HG03571 (cell line): ENCODE measurements around the gene MMP25.

Source experiments
- ATAC-seq: cut with Tn5 transposase; IDR thresholded peaks from one replicate; pipeline ENCODE4 v1.9.1; 2021; ENCODE audit not compliant: unreplicated experiment

The MMP25 gene

DNA sequence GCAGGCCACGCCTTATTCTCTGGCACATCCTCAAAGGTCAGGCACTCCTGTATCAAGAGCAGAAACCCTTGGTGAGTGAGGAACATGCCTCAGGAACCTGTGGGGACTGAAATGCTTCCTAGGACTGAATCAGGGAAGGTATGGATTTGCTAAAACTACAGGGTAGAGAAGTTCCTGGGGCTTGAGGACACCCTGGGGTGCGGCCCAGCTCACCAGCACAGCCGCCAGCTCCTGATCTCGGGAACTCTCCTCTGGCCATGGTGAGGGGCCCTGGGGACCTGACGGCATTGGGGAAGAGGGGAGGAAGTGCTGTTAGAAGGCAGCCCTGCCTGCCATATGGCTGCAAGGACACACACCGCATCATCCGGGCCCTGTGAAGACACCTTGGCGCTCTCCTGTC lies 45.2 kb downstream of the MMP25 start:
- no peak for ATAC-seq

DNA sequence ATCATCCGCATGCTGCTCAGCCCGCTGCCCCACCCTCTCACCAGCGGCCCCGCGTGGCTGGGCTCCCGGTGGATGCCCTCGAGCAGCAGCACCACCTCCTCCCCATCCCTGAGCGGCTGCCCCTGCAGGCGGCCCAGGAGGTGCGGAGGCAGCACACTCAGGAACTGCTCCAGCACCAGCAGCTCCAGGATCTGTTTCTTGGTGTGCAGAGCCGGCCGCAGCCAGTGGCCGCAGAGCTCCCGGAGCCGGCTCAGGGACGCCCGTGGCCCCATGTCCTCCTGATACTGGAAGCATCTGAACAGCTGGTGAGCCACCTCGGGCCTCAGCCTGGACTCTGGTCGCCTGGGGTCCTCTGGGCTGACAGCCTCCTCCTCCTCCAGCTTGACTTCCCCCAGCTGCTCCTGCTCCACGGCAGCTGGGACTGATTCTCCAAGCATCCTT lies 46.2 kb downstream of the MMP25 start:
- no peak for ATAC-seq

DNA sequence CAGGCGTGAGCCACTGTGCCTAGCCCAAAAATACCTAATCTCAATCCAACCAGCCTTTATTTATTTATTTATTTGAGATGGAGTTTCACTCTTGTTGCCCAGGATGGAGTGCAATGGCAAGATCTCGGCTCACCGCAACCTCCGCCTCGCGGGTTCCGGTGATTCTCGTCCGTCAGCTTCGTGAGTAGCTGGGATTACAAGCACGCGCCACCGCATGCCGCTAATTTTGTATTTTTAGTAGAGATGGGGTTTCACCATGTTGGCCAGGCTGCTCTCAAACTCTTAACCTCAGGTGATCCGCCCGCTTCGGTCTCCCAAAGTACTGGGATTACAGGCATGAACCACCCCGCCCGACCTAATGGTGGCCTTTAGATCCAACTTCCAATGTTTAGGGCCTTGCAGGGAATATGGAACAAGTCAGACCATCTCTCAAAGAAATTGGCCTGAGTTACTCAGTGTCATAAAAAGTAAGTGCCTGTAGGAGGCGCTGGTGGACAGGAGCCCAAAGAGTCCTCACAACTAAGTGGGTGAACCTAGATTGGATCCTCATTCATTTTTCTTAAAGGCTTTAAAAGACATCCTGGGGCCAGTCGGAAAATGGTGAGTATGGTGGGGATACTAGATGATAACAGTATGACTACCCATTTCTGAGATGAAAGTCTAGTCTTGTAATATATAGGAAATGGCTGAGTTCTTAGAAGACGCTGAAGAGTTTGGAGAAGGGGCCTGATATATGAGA lies 48.1 kb downstream of the MMP25 start:
- no peak for ATAC-seq

DNA sequence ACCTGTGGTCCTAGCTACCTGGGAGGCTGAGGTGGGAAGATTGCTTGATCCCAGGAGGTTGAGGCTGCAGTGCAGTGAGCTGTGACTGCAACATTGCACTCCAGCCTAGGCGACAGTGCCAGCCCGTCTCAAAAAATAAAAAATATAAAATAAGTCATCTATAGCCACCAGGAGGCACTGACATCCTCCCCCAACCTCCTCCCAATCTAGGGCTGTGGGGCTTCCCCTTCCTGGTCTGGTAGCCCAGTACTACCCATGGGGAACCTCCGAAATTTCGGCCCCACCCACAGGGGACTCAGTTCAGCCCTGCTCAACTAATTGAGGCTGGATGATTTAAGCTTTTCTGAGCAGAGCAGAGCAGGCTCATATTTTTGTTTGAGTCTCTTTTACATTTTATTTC lies 49.5 kb downstream of the MMP25 start:
- ATAC-seq, result no peak

DNA sequence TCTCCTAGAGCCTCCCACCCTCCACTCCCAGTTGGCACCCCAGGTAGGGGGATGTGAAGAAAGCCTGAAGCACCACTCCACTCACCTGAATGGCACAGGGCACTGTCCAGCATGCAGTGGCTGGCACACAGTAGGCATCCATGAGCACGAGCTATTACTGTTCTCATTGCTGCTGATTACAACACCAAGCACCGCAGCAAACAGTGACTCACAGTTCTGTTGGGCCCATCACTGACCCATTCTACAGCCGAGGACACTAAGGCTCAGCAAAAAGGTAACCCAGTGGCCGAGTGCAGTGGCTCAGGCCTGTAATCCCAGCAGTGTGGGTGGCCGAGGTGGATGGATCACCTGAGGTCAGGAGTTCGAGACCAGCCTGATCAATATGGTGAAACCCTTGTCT lies 50.0 kb downstream of the MMP25 start:
- ATAC-seq, result no peak

DNA sequence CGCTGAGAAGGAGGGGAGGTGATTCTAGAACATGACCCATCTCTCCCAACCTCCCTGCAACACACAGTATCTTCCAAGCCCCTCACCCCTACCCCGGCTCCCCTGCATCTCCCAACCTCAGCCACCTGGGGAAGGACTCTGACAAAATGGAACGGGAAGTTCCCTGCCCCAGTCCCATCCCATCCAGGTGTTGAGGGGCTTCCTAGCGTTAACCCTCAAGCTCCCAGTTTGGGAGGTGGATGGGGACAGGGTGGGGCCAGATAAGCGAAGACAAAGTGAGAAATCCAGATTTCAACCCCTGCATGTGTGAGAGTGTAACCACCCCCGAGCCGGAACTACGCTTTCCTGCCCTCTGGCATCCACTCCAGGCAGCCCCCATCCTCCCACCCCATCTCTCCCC lies 50.9 kb downstream of the MMP25 start:
- ATAC-seq, result no peak

DNA sequence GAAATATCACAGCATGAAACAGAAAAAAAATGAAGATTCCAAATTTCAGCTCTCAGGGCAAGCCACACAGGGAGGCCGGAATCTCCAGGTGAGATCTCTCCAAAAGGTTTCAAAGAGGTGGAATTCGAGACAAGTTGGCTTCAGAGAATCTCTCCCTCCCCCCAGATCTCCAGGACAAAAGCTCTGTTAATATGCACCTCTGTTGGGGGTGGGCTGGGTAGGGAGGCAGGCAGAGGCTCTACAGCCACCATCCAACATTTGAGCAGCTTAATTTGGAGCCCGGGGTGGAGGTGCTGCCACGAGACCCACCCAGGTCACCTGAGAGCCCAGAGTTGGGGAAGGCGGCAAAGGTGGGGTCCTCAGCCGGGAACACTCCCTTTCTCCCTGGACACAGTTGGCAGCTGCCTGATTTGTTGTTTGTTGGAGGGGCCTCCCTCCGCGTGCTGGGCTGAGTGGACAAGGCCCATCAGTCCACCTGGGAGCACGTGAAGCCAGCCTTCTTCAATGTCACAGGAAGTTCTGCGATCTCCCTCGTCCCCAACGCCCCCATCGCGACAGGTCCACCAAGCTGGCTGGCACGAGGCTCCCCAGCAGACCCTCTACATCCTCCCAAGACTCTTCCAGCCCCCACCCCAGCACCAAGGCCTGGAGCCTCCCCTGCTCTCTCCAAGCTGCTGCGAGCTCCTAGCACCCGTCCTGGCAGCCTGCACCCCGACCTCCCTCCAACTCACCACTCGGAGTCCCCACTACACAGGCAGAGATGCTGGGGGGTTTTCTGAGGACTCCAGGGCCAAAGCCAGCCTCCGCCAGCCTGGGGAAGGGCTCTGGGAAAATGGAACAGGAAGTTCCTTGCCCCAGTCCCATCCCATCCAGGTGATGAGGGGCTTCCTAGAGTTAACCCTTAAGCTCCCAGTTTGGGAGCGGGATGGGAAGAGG lies 52.4 kb downstream of the MMP25 start, which contains the start of gene ZSCAN10:
TSS of gene ZSCAN10 (minus strand) at position 836 of the 936 bp plus-strand sequence. CDS start 6,357 bp downstream, outside the sequence.
- no peak for ATAC-seq

DNA sequence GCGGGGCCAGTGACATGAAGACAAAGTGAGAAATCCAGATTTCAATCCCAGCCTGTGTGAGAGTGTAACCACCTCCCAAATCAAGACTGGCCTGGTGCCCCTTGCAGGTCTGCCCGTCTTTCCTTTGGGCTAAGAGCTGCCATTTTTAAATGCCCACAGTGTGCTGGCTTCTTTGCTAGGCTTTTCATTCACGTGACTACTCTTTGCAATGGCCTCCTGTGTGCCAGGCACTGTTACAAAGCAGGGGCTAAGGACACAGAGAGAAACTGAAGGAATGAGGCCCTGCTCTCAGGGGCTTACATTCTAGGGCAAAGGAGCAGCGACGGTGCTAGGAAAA lies 53.0 kb downstream of the MMP25 start:
- no peak for ATAC-seq

DNA sequence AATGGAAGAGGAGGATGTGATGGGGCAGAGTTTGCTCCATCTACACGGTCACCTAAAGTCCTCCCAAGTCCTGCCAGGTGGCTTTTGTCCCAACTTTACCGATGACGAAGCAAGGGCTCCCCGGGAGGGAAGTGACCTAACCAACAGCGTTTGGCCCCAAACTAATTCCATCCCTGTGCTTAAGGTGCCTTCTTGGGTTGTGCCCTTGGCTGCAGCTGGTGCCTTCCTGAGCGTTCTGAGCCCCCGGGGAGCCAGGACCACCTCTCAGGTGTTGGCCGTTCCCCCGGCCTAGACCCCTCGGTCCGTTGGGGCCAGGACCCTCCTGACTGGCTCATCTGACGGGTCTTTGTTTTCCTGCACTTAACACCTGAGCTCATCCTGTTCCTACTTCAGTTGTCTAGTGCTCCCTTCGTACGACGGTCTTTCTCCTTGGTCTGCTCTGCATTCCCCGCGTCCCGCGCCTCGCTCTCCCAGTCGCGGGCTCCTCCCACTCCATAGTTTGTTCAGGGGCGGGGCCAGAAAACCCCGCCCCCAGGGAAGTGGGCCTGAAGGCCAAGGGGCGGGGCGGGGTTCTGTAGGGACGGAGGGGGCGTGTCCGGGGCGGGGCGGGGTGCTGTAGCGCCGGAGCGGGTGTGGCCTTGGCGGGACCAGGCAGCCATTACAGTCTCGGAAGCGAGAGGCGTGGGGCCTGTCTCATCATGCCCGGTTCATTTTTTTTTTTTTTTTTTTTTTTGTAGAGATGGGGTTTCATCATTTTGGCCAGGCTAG lies 53.6 kb downstream of the MMP25 start:
- ATAC-seq, result no peak

DNA sequence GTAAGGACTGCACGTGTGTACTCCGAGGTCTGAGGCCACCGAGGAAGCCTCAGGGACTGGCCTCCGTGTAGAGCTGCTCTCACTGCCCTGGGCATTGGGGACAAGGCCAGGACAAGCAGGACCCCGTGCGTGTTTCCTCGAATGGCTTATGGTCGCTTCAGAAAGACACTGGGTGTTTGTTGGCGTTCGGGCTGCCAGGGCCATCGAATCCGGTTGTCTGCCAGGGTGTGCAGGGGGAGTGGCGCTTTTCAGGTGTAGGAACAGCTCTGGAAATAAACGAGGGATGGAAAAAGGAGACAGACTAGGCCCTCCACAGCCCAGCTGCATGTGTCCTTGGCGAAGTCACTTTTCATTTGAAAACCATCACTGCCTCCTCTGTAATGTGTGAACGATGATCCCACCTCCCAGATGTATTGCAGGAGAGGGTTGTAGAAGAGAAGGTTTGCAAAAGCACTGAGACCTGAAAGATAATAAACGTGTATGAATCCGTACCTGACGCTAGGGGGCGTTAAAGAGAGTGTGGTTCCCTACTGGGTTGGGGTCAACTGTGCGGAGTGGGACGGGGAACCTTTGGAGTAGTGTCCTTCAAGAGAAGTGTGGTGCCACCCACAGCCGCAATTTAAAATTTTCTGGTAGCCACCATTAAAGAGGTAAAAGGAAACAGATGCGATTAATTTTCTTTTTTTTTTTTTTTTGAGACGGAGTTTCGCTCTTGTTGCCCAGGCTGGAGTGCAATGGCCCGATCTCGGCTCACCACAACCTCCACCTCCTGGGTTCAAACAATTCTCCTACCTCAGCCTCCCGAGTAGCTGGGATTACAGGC lies 54.9 kb downstream of the MMP25 start:
- ATAC-seq, result no peak

DNA sequence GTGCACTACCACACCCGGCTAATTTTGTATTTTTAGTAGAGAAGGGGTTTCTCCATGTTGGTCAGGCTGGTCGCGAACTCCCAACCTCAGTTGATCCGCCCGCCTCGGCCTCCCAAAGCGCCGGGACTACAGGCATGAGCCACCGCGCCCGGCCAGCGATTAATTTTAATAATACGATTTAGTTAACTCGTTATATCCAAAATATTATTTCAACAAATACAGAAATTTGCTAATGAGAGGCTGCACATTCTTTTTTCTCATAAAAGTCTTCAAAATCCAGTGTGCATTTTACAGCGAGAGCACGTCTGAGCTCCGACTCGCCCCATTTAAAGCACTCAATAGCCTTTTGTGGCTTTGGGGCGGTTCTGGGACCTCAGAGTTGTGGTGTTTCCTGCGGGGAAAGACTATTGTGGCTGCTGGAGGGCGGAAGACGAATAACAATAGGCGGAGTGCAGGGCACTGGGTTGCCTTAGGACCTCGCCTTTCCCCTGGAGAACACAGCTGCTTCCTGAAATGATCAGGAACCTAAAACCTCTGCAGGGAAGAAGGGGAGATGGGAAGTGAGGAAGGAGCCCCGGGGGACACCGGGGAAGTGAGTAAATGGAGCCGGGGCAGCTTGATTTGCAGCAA lies 55.6 kb downstream of the MMP25 start:
- no peak for ATAC-seq

DNA sequence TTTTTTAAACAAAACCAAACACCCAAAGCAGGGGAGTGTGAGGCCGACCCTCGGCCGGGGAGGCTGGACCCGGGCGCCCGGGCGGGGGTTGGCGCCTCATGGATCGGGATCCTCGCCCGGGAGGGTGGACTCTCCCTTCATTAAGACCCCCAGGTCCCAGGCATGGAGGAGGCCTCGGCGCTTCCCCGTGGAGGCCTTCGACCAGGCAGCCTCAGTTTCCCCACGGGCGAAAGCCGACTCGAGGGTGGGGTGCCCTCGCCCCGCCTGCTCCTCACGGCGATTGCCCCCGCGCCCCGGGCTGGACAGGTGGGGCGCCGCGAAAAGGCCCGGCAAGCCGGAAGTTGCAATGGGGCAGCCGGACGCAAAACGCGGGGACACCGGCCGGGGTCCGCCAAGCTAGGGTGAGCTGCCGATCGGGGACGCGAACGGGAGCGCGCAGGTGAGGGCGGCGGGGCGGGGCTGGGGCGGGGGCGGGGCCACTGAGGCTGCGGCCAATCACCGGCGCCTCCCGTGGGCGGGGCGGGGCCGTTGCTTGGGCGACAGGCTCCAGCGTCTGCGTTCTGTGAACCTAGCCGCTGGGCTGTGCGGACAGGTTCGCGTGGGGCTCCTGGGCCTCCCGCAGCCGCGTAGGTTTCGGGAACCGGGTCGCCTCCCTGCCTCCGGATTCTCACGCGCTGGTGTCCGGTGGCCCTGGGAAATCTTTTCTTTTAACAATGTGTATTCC lies 60.0 kb downstream of the MMP25 start:
- ATAC-seq, result peak; percentile 73
